ENCODE results near the gene OR2C1. TPM values are rescaled to one million over a fixed set of nuclear protein-coding genes. Genes with fewer than 3 reads are reported as not detected.

OR2C1 gene
- total RNA-seq, 4 donors from 2014 or later: not detected

DNA sequence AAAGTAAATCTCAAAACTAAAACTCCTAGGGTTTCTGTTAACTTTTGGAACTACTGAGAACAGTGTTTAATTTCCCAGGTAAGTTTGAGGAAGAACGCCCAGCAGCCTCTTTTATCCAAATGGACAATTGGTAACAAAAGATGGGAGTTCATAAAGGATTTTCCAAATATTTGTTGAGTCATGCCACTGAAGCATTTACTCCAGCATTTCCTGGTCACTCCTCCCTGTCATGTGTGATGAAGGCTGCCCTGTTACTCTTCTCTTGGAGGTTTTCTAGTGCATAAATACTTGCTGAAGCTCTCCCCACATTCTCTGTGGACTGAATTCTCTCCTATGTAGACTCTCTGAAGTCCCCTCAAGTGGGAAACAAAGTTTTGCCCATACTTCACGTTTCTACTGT lies 33.9 kb upstream of the OR2C1 start:
- H3K27me3 ChIP-seq: no peaks in the 10 kb centered on the region
- H3K4me1 ChIP-seq: no peaks in the 10 kb centered on the region
- no peak overlapping the region for H3K4me3 ChIP-seq
- DNase-seq (ENCODE audit: extremely low spot score): no peak
- WGBS: 71% methylated on average over 2 of the region's 2 CpGs
- peaks cover 15 to 24% (median 18%) of the 10 kb centered on the region in 4 donors for H3K36me3 ChIP-seq
- TF ChIP-seq, protein P1, sequence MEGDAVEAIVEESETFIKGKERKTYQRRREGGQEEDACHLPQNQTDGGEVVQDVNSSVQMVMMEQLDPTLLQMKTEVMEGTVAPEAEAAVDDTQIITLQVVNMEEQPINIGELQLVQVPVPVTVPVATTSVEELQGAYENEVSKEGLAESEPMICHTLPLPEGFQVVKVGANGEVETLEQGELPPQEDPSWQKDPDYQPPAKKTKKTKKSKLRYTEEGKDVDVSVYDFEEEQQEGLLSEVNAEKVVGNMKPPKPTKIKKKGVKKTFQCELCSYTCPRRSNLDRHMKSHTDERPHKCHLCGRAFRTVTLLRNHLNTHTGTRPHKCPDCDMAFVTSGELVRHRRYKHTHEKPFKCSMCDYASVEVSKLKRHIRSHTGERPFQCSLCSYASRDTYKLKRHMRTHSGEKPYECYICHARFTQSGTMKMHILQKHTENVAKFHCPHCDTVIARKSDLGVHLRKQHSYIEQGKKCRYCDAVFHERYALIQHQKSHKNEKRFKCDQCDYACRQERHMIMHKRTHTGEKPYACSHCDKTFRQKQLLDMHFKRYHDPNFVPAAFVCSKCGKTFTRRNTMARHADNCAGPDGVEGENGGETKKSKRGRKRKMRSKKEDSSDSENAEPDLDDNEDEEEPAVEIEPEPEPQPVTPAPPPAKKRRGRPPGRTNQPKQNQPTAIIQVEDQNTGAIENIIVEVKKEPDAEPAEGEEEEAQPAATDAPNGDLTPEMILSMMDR (IDR thresholded peaks at IDR 0.05): no peak
- TF ChIP-seq POLR2AphosphoS5 (IDR thresholded peaks at IDR 0.05): no peak
- TF ChIP-seq EP300 (IDR thresholded peaks at IDR 0.05): no peak
- no peak for TF ChIP-seq POLR2A (IDR thresholded peaks at IDR 0.05; ENCODE audit: low read depth)
- no peak overlapping the region for H3K27ac ChIP-seq (replicated peaks in 1 of 4)
- H3K9me3 ChIP-seq: peaks cover 16 to 93% (median 75%) of the 10 kb centered on the region in 4 donors
- intact Hi-C loops (cut with DNase I): no loop called here

DNA sequence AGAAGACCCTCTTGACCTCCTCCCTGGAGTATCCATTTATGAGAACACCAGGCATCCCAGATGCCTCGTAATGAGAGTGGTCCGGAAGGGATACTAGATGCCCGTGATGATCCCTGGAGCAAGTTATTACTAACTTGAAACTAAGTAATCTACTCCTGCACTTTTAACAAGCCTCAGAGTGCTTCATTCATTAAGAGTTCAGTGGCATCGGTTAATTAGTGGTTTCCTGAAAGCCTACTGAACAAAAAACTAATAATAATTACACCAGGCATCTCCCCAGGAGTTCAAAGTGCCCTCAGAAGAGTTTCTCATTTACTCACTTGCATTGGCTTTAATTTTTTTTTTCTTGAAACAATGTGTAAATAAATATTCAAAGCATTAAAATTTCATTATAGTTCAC lies 28.2 kb upstream of the OR2C1 start:
- intact Hi-C loops (cut with DNase I): no loop called here
- peaks cover 0 to 36% (median 25%) of the 10 kb centered on the region in 4 donors for H3K9me3 ChIP-seq
- no peak overlapping the region for H3K27ac ChIP-seq (replicated peaks in 1 of 4)
- no peaks in the 10 kb centered on the region for H3K36me3 ChIP-seq
- no peaks in the 10 kb centered on the region for H3K27me3 ChIP-seq
- H3K4me1 ChIP-seq: no peaks in the 10 kb centered on the region
- DNase-seq (ENCODE audit: extremely low spot score): no peak
- WGBS: 74% methylated on average over 4 of the region's 4 CpGs
- TF ChIP-seq POLR2AphosphoS5 (IDR thresholded peaks at IDR 0.05): no peak
- H3K4me3 ChIP-seq: no peak overlapping the region

DNA sequence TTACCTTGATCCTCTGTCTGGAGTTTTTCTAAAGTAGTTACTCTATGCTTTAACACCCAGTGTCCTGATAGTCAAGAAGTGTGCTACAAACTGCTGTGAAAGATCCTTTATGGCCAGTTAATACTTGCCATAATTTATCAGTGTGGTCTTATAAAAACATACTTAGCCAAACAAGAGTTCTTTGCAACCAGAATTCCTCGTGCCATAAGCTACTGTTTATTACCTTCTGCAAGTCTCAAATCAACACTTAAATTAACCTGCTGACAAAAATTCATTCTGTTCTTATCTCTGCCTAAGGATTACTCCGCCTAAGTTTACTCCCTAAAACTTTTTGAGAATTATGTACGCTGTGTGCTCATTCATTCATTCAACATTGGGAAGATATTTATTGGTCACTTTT lies 27.6 kb upstream of the OR2C1 start:
- no peak for DNase-seq (ENCODE audit: extremely low spot score)
- Histone ChIP-seq H3K4me3 (no peak overlapping the region), H3K9me3 (peaks cover 0 to 30% (median 22%) of the 10 kb centered on the region in 4 donors), H3K4me1 (no peaks in the 10 kb centered on the region), H3K27ac (replicated peaks in 1 of 4) (no peak overlapping the region), H3K36me3 (no peaks in the 10 kb centered on the region), H3K27me3 (no peaks in the 10 kb centered on the region)
- intact Hi-C loops (cut with DNase I): no loop called here
- TF ChIP-seq POLR2A (IDR thresholded peaks at IDR 0.05; ENCODE audit: low read depth): no peak
- TF ChIP-seq POLR2AphosphoS5 (IDR thresholded peaks at IDR 0.05): no peak
- TF ChIP-seq EP300 (IDR thresholded peaks at IDR 0.05): no peak
- 39% methylated on average over 3 of the region's 3 CpGs for WGBS

DNA sequence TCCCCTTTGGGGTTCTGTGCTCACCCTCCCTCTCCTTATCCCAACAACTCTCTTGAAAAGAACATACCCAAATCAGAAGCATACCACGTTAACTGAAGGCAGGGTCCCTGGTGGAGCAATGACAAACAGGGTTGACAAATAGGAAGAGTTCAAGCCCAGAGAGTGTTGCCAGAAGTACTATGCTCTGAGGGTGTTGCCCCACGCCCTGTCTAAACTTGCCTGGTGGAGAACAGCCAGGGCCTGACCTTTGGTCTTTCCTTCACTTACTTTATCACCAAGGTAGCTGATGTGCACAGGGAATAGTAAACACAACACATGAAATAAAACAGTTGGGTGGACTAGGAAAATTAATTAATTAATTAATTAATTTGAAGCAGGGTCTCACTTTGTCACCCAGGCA lies 27.0 kb upstream of the OR2C1 start:
- 47% methylated on average over 2 of the region's 2 CpGs for WGBS
- no peak for DNase-seq (ENCODE audit: extremely low spot score)
- H3K4me3 ChIP-seq: no peak overlapping the region
- H3K27ac ChIP-seq (replicated peaks in 1 of 4): no peak overlapping the region
- intact Hi-C loops (cut with DNase I): no loop called here
- H3K4me1 ChIP-seq: no peaks in the 10 kb centered on the region
- TF ChIP-seq, protein P1 (IDR thresholded peaks at IDR 0.05): no peak
- no peak for TF ChIP-seq POLR2A (IDR thresholded peaks at IDR 0.05; ENCODE audit: low read depth)
- no peak for TF ChIP-seq POLR2AphosphoS5 (IDR thresholded peaks at IDR 0.05)
- no peak for TF ChIP-seq EP300 (IDR thresholded peaks at IDR 0.05)
- H3K36me3 ChIP-seq: no peaks in the 10 kb centered on the region
- no peaks in the 10 kb centered on the region for H3K27me3 ChIP-seq
- H3K9me3 ChIP-seq: peaks cover 0 to 28% (median 18%) of the 10 kb centered on the region in 4 donors

GRCh38 chr16:3346041-3346440 lies 9.6 kb upstream of the OR2C1 start:
- no peak overlapping the region for H3K4me3 ChIP-seq
- 58% methylated on average over 2 of the region's 2 CpGs for WGBS
- TF ChIP-seq EP300 (IDR thresholded peaks at IDR 0.05): no peak
- TF ChIP-seq, protein P1 (IDR thresholded peaks at IDR 0.05): no peak
- no peak for TF ChIP-seq POLR2AphosphoS5 (IDR thresholded peaks at IDR 0.05)
- no peak for TF ChIP-seq POLR2A (IDR thresholded peaks at IDR 0.05; ENCODE audit: low read depth)
- intact Hi-C loops (cut with DNase I): no loop called here
- no peaks in the 10 kb centered on the region for H3K4me1 ChIP-seq
- H3K27me3 ChIP-seq: no peaks in the 10 kb centered on the region
- no peaks in the 10 kb centered on the region for H3K9me3 ChIP-seq
- no peak overlapping the region for H3K27ac ChIP-seq (replicated peaks in 1 of 4)
- no peak for DNase-seq (ENCODE audit: extremely low spot score)
- no peaks in the 10 kb centered on the region for H3K36me3 ChIP-seq

GRCh38 chr16:3347586-3347985 lies 8.1 kb upstream of the OR2C1 start:
- no peaks in the 10 kb centered on the region for H3K9me3 ChIP-seq
- TF ChIP-seq, protein P1 (IDR thresholded peaks at IDR 0.05): no peak
- no peak for TF ChIP-seq POLR2AphosphoS5 (IDR thresholded peaks at IDR 0.05)
- no peak for TF ChIP-seq EP300 (IDR thresholded peaks at IDR 0.05)
- TF ChIP-seq POLR2A (IDR thresholded peaks at IDR 0.05; ENCODE audit: low read depth): no peak
- WGBS: 67% methylated on average over 10 of the region's 10 CpGs
- H3K4me3 ChIP-seq: no peak overlapping the region
- H3K27me3 ChIP-seq: no peaks in the 10 kb centered on the region
- H3K36me3 ChIP-seq: no peaks in the 10 kb centered on the region
- no peak overlapping the region for H3K27ac ChIP-seq (replicated peaks in 1 of 4)
- no peaks in the 10 kb centered on the region for H3K4me1 ChIP-seq
- no peak for DNase-seq (ENCODE audit: extremely low spot score)
- intact Hi-C loops (cut with DNase I): no loop called here
